HG03442 (cell line): Measurements from ENCODE around the gene PPP2R1B.

Source experiments
- ATAC-seq: cut with Tn5 transposase; IDR thresholded peaks from one replicate; pipeline ENCODE4 v1.9.1; 2021; ENCODE audit warnings: mild to moderate bottlenecking, moderate library complexity; ENCODE audit not compliant: unreplicated experiment

The PPP2R1B gene

DNA sequence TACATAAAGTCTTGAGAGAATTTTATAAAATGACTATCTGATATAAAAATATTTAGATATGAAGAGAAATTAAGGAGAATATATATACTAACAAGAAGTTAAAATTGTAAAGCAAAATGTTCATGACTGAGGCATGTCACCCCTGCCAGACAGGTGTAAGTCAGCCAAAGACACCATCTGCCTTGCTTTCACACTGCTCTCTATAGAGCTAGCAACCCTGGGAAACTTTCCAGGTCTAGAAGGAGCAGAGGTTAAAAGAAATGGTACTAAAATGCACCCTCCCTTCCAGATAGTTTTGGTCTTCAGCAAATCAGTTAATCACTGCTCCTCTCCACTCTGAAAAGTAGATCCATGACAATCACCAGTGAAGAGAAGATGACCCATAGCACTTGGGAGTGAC is 16.5 kb downstream of the PPP2R1B start:
- ATAC-seq = no peak

DNA sequence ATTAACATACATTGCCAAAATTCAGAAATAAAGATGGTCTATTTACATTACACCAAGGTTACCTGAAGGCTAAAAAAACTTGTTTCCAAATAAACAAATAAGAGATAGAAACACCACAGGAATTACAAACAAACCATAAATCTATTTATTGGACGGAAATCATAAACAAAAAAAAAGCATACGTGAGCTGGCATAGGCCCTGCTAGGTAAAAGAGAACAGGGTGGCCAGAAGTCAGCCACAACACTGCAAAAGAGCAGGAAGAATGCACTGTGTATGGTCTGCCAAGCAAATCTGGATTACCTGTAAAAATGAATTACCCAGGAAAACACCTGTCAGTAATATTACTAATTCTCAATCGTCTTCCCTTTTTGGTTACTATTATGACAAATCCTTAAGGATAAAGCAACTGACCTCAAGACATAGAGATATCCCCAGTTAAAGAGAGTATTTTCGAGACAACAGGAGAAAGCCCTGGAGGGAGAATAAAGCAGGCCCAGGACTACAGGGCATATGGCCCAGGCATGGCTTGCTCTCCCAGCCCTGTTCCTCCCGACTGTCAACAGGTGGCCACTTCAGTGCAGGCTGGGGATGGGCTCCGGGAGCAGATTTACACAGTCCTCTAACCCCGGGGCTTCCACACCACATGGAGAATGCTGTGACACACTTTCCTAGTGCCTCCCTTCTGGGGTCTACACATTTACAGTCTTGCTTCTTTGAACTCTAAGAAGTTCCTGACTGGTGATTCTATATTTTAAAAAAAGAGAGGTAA is 18.0 kb downstream of the PPP2R1B start:
- no peak for ATAC-seq

- no peak for ATAC-seq
Observed at GRCh38 chr11:111745719-111746504, 20.3 kb downstream of the PPP2R1B start.

- ATAC-seq = no peak
Observed at GRCh38 chr11:111743700-111744099, 22.5 kb downstream of the PPP2R1B start.

- no peak for ATAC-seq
Observed at GRCh38 chr11:111741751-111742150, 24.4 kb downstream of the PPP2R1B start.

GRCh38 chr11:111739299-111739698 is 26.9 kb downstream of the PPP2R1B start:
- ATAC-seq = no peak

- no peak for ATAC-seq
Observed at GRCh38 chr11:111737444-111738210, 28.6 kb downstream of the PPP2R1B start.

GRCh38 chr11:111736621-111737443 is 29.4 kb downstream of the PPP2R1B start:
- no peak for ATAC-seq

DNA sequence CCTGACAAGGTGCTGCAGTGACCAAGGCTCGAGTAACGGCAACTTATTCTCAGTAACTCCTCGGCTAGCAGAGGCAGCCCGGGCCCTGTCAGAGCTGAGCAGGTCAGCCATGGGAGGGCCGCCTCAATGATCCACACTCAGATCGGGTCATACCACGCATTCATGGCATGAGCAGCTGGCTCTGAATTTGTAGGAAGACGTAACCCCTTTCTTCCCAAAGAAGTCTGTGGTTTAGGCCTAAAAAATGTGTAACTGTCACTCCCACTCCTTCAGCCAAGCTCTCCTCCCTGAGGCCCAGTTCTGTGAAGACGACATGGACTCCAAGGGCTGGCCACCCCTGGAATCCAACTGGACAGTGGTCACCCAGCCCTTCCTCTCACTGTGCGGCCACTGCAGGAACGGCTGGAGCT is 30.0 kb downstream of the PPP2R1B start:
- no peak for ATAC-seq

DNA sequence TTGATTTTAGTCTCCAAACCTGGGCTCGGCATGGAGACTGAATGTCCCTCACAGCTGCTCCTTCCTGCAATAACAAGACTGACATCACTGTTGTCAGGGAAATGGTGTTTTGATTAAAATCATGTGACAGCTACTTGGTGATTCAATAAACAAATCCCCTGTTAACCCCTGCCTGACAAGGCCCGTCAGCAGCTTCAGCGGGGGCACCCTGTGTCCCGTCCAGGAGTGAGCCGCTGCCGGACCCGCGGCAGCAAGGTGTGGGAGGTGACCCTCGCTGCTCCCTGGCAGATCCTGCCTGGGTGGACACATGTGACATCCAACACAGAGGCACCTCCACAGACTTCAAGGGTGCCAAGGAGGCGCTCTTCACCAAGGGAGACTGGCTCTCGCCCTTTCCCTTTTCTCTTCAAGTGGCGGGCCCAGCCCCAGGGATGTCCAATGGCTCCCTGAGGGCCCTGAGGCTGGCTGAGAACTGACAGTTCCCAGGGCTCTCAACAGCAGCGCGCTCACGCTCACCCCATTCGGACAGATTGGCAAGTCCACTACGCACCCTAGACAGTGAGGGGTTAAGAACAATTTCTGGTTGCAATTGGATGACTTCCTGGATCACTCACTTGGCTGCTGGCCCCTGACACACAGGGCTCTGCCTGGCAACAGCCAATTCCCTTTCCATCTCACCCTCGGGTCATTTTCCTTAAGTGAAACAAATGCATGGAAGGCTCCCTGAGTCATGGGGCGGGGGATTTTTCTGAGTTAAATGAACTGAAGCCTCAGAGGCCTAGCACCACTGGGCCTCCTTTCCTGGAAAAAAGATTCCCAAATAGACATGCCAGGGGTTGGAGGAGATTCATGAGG is 30.7 kb downstream of the PPP2R1B start:
- no peak for ATAC-seq

DNA sequence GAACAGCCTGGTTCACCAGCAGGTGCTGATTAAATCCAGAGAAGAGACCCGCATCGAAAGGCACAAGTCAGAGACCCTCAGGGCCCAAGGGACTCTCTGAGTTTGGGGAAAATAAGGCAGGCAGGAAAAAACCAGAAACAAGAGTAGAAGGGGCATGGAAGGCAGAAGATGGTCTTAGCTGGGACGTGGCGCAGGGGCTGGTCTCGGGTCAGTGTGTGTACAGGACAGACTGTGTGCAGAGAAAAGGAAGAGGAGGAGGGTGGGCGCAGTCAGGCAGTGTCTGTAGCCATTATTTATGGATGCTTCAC is 31.3 kb downstream of the PPP2R1B start:
- no peak for ATAC-seq

DNA sequence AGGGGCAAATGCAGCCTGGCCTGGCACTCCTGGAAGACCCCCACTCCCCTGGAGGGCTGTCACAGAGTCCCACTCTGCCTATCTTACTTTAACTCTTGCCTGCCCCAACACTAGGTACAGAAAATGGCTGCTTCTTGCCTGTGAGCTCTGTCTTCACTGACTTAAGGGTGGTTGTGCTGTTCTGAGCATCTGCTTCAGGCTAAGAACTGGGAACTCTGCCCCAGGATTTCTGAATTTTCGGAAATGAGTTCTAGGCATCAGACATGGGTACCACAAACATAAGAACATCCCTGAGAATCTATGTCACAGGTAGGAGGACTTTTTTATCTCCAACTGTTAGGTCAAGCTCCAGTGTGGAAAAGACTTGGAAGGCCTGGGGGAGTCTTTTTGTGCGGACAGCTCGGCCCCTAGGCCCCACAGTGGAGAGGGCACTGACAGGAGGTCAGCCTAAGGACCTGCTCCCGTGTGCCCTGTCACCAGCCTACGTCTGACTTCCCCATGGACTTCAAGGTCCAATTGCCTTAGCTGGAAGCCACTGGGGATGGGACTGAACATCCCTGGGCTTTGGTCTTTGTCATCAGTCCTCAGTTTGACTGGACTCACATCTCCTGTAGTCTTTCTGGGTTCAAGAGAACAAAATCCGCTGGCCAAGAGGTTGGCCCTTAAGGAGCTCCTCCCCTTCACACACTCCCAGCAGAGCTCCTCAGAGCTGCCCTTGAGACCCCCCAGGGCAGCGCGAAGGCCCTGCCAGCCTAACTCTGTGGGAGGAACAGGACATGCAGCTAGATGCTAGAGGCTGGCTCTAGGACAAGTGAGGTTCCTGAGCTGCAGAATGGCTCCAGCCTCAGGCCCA is 31.9 kb downstream of the PPP2R1B start:
- no peak for ATAC-seq

- ATAC-seq = no peak
Observed at GRCh38 chr11:111733611-111734088, 32.5 kb downstream of the PPP2R1B start.

GRCh38 chr11:111733016-111733415 is 33.2 kb downstream of the PPP2R1B start:
- no peak for ATAC-seq

DNA sequence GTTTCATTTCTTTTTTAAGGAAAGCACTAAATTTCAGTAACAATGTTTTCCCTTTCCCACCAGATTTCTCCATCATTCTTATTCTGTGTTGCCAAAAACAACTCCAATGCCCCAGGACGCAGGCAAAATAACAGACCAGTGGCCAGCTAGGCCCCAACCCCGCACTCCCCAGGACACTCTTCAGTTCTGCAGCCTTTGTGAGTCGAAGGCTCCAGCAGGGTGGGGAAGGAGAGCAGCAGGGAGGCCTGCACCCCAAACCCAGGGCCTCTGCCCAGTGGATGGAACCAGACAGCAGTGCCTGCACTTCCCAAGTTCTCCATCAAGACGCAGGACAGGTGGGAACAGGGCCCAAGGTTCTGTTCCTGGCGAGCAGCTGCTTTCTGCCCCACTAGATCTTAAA is 34.4 kb downstream of the PPP2R1B start:
- no peak for ATAC-seq

DNA sequence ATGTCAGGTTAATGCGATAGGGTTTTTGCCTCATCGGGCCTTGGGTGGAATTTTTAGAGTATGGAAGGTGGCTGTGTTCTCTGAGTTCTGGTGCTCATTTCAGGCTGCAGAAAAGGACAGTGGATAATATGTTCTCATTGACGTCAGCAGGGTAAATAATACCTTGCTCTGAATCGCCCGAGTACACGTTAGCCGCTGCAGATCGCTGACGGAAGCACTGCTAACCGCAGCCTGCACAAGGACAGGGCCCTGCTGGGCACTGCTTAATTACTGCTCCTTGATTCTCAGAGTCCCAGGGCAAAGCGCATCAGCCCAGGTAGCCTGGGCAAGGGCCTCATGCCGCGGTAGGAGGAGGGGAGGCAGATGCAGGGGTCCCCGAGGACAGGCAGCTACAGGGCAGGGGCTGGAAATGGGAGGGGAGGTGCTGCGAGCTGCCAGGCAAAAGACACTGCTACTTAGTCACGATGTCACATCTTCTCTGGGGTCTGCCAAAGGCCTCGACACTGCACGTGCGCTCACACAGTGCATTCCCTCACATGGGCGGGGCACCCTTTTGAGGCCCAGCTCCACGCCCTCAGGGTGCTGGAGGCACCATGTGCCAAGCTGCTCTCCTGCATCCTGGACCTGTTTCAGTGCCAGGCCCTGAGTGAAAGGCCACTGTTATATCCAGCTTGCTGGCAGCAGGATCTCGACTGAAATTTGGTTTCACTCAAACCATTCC is 35.2 kb downstream of the PPP2R1B start:
- ATAC-seq = no peak

- no peak for ATAC-seq
Observed at GRCh38 chr11:111729831-111730311, 36.3 kb downstream of the PPP2R1B start.
